Loucy (cell line): ENCODE measurements around the gene TLE2.
"Not testable (repeated sequence)": the region's sequence is repeated elsewhere in the genome, so short reads cannot be mapped to it uniquely, and the experiment has no call there.

ENCODE experiments used
- H2AFZ ChIP-seq: fragments of 200-600 bp; sonication (generic); 2 replicates; pipeline ENCODE4 v1.6.0; 2016; ENCODE audit warnings: antibody characterized with exemption, mild to moderate bottlenecking, low read length, moderate library complexity
- H3F3A ChIP-seq: fragments of 200-600 bp; 2 replicates; pipeline ENCODE4 v1.6.0; 2016; ENCODE audit warnings: antibody characterized with exemption, low read depth, mild to moderate bottlenecking
- H3K27me3 ChIP-seq: fragments of 200-600 bp; sonication (generic); 2 replicates; pipeline ENCODE4 v1.6.1; 2014; ENCODE audit warnings: low read length, mild to moderate bottlenecking; ENCODE audit not compliant: insufficient read depth, poor library complexity, severe bottlenecking
- H3K36me3 ChIP-seq: fragments of 200-600 bp; sonication (generic); 2 replicates; pipeline ENCODE4 v1.6.1; 2016; ENCODE audit warnings: low read length; ENCODE audit not compliant: insufficient read depth
- H3K4me1 ChIP-seq: fragments of 200-600 bp; sonication (generic); 2 replicates; pipeline ENCODE4 v1.5.1; 2014; ENCODE audit warnings: low read length, mild to moderate bottlenecking; ENCODE audit not compliant: insufficient read depth, poor library complexity, severe bottlenecking
- H3K4me2 ChIP-seq: fragments of 200-600 bp; sonication (generic); 2 replicates; pipeline ENCODE4 v1.6.0; 2014; ENCODE audit warnings: antibody characterized with exemption, low read length, low read depth, mild to moderate bottlenecking; ENCODE audit not compliant: poor library complexity, severe bottlenecking
- H3K4me3 ChIP-seq: fragments of 200-600 bp; sonication (generic); 2 replicates; pipeline ENCODE4 v1.5.1; 2014; ENCODE audit warnings: low read length, mild to moderate bottlenecking, mixed read lengths; ENCODE audit not compliant: poor library complexity, severe bottlenecking
- H3K79me2 ChIP-seq: fragments of 200-600 bp; sonication (generic); 2 replicates; pipeline ENCODE4 v1.6.1; 2014; ENCODE audit warnings: low read length; ENCODE audit not compliant: insufficient read depth
- H3K9ac ChIP-seq: fragments of 200-600 bp; sonication (generic); 2 replicates; pipeline ENCODE4 v1.6.0; 2014; ENCODE audit warnings: mild to moderate bottlenecking, low read depth, low read length, moderate library complexity; ENCODE audit not compliant: poor library complexity, severe bottlenecking
- H3K9me2 ChIP-seq: fragments of 200-600 bp; sonication (generic); replicated peaks from 2 replicates; pipeline ENCODE4 v1.6.1; 2016; ENCODE audit warnings: low read depth, low read length, mixed read lengths
- H3K9me3 ChIP-seq: fragments of 200-600 bp; sonication (generic); 2 replicates; pipeline ENCODE4 v1.6.1; 2014; ENCODE audit warnings: mild to moderate bottlenecking, antibody characterized with exemption, low read length, low read depth; ENCODE audit not compliant: insufficient read depth
- H4K20me1 ChIP-seq: fragments of 200-600 bp; sonication (generic); 2 replicates; pipeline ENCODE4 v1.6.0; 2014; ENCODE audit warnings: antibody characterized with exemption, low read length, mild to moderate bottlenecking; ENCODE audit not compliant: insufficient read depth, poor library complexity, severe bottlenecking
- EZH2phosphoT487 ChIP-seq: fragments of 200-600 bp; IDR thresholded peaks from 2 replicates; pipeline ENCODE4 v1.6.1; 2018; ENCODE audit warnings: antibody characterized with exemption, mild to moderate bottlenecking, moderate library complexity, borderline replicate concordance
- TF ChIP-seq, protein P1 (sequence below): fragments of 200-600 bp; sonication (generic); conservative IDR thresholded peaks from 2 replicates; pipeline ENCODE4 v1.5.1; 2014; ENCODE audit warnings: mild to moderate bottlenecking, antibody characterized with exemption, low read length

Gene TLE2

DNA sequence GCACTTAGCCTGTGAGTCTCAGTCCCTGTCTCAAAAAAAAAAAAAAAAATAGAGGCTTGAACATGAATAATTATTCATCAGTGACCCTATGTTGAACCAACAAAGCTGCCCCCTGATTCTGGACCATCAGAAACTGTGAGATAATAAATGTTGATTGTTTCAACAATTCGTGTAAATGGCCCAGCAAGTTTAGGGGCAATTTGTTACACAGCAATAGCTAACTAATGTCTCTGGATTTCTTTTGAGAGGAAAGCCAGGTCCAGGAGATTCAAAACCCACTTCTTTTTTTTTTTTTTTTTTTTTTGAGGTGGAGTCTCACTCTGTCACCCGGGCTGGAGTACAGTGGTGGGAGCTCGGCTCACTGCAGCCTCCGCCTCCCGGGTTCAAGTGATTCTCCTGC lies 64.2 kb downstream of the TLE2 start:
- H3K4me1 ChIP-seq: no peaks in the 10 kb centered on the region
- TF ChIP-seq, protein P1, sequence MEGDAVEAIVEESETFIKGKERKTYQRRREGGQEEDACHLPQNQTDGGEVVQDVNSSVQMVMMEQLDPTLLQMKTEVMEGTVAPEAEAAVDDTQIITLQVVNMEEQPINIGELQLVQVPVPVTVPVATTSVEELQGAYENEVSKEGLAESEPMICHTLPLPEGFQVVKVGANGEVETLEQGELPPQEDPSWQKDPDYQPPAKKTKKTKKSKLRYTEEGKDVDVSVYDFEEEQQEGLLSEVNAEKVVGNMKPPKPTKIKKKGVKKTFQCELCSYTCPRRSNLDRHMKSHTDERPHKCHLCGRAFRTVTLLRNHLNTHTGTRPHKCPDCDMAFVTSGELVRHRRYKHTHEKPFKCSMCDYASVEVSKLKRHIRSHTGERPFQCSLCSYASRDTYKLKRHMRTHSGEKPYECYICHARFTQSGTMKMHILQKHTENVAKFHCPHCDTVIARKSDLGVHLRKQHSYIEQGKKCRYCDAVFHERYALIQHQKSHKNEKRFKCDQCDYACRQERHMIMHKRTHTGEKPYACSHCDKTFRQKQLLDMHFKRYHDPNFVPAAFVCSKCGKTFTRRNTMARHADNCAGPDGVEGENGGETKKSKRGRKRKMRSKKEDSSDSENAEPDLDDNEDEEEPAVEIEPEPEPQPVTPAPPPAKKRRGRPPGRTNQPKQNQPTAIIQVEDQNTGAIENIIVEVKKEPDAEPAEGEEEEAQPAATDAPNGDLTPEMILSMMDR: no peak
- no peak for TF ChIP-seq EZH2phosphoT487
- no peak overlapping the region for H2AFZ ChIP-seq
- no peaks in the 10 kb centered on the region for H3K9me2 ChIP-seq
- H3F3A ChIP-seq: no peaks in the 10 kb centered on the region
- H3K4me2 ChIP-seq: no peak overlapping the region
- no peak overlapping the region for H3K9ac ChIP-seq
- H3K27me3 ChIP-seq: no peaks in the 10 kb centered on the region
- no peaks in the 10 kb centered on the region for H3K36me3 ChIP-seq
- no peak overlapping the region for H3K4me3 ChIP-seq
- no peaks in the 10 kb centered on the region for H3K9me3 ChIP-seq
- H3K79me2 ChIP-seq: no peaks in the 10 kb centered on the region
- no peaks in the 10 kb centered on the region for H4K20me1 ChIP-seq

DNA sequence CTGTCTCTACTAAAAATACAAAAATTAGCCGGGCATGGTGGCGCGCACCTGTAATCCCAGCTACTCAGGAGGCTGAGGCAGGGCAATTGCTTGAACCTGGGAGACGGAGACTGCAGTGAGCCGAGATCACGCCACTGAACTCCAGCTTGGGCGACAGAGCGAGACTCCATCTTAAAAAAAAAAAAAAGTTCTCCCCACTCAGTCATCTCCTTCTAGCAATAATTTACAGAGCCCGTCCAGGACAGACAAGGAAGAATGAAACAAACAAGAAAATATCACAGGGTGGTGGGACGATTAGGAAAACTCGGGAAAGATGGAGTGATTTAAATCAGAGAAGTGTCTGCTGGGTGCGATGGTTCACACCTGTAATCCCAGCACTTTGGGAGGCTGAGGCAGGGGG lies 65.4 kb downstream of the TLE2 start:
- H3K79me2 ChIP-seq, H3K4me3 ChIP-seq, H4K20me1 ChIP-seq, H3K4me1 ChIP-seq, H3K27me3 ChIP-seq, H3K36me3 ChIP-seq, H3F3A ChIP-seq, H3K9me3 ChIP-seq, H3K9ac ChIP-seq, H3K4me2 ChIP-seq, H3K9me2 ChIP-seq, H2AFZ ChIP-seq: not testable (repeated sequence)

DNA sequence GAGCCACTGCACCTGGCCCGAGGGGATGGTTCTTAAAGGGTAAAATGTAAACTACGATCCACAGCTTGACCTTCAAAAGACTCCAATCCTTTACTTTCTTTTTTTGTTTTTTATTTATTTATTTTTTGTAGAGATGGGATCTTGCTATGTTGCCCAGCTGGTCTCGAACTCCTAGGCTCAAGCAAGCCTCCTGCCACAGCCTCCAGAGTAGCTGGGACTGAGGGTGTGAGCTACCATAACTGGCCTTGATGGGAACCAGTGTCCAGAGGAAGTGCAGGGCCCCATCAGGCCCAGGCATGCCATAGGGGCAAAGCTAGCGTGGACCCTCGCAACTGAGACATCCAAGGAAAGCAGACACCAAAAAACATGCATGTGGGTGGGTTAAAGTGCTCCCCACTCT lies 66.0 kb downstream of the TLE2 start:
- H3K9me3 ChIP-seq: no peaks in the 10 kb centered on the region

DNA sequence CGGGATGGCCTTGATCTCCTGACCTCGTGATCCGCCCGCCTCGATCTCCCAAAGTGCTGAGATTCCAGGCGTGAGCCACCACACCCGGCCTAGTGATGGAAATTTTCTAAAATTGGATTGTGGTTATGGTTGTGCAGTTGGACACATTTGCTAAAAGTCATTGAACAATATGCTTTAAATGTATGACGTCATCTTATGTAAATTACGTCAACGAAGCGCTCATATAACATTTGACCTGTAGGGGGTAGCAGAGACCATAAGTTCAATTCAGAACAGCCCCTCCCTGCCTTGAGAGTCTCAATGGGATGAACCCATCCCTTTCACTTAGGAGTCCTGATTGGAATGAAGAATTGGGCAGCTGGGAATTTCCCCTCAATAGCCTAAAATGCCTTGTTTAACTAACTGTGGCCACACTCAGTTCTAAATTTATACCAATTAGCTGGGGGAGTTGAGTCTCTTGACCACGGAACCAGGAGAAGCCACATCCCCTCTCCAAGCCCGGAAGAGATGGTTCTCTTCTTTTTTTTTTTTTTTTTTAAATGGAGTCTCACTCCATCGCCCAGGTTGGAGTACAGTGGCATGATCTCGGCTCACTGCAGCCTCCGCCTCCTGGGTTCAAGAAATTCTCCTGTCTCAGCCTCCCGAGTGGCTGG lies 66.9 kb downstream of the TLE2 start:
- Histone ChIP-seq H3K4me2 (no peak overlapping the region), H3K4me3 (no peak overlapping the region), H4K20me1 (no peaks in the 10 kb centered on the region), H3K9me2 (no peaks in the 10 kb centered on the region), H3K4me1 (no peaks in the 10 kb centered on the region), H3K27me3 (no peaks in the 10 kb centered on the region), H3K9me3 (no peaks in the 10 kb centered on the region), H3K79me2 (no peaks in the 10 kb centered on the region), H3K9ac (no peak overlapping the region), H2AFZ (no peak overlapping the region), H3K36me3 (no peaks in the 10 kb centered on the region), H3F3A (no peaks in the 10 kb centered on the region)
- no peak for TF ChIP-seq EZH2phosphoT487
- TF ChIP-seq, protein P1: peak; percentile 82

More for the DNA sequence above, 66.0 kb downstream of the TLE2 start:
- Histone ChIP-seq H3K4me1 (no peaks in the 10 kb centered on the region), H3K9ac (no peak overlapping the region), H3F3A (no peaks in the 10 kb centered on the region), H3K27me3 (no peaks in the 10 kb centered on the region), H3K4me2 (no peak overlapping the region), H3K79me2 (no peaks in the 10 kb centered on the region), H3K36me3 (no peaks in the 10 kb centered on the region), H3K9me2 (no peaks in the 10 kb centered on the region), H2AFZ (no peak overlapping the region), H4K20me1 (no peaks in the 10 kb centered on the region), H3K4me3 (no peak overlapping the region)
- no peak for TF ChIP-seq EZH2phosphoT487
